Measurements from ENCODE around the gene MTAP. TPM values are rescaled to one million over a fixed set of nuclear protein-coding genes. Genes with fewer than 3 reads are reported as not detected.
A peak's percentile ranks its signal among the peaks of the same experiment; 100 is the strongest.

MTAP gene
- total RNA-seq, 1 donor, result 30.4 TPM

- no peak overlapping the region for H3K27ac ChIP-seq (ENCODE audit: low read depth, low read length)
- H4K20me1 ChIP-seq (ENCODE audit: insufficient read depth, low read length), result no peaks in the 10 kb centered on the region
- no peaks in the 10 kb centered on the region for H3K36me3 ChIP-seq (ENCODE audit: insufficient read depth, low read length)
- H3K4me2 ChIP-seq (ENCODE audit: insufficient read depth, low read length), result no peak overlapping the region
- no peak overlapping the region for H3K4me3 ChIP-seq (ENCODE audit: insufficient read depth, low read length)
- no peak overlapping the region for H2AFZ ChIP-seq (ENCODE audit: low read length)
- H3K79me2 ChIP-seq (ENCODE audit: insufficient read depth, low read length), result no peaks in the 10 kb centered on the region
- DNase-seq (ENCODE audit: insufficient read length, low spot score, missing footprints), result no peak
- H3K27me3 ChIP-seq (ENCODE audit: insufficient read depth, low read length), result no peaks in the 10 kb centered on the region
- H3K4me1 ChIP-seq (ENCODE audit: insufficient read depth, low read length), result peaks cover 27% of the 10 kb centered on the region
- no peaks in the 10 kb centered on the region for H3K9me3 ChIP-seq (ENCODE audit: low read depth, low read length)
- TF ChIP-seq, protein P1, sequence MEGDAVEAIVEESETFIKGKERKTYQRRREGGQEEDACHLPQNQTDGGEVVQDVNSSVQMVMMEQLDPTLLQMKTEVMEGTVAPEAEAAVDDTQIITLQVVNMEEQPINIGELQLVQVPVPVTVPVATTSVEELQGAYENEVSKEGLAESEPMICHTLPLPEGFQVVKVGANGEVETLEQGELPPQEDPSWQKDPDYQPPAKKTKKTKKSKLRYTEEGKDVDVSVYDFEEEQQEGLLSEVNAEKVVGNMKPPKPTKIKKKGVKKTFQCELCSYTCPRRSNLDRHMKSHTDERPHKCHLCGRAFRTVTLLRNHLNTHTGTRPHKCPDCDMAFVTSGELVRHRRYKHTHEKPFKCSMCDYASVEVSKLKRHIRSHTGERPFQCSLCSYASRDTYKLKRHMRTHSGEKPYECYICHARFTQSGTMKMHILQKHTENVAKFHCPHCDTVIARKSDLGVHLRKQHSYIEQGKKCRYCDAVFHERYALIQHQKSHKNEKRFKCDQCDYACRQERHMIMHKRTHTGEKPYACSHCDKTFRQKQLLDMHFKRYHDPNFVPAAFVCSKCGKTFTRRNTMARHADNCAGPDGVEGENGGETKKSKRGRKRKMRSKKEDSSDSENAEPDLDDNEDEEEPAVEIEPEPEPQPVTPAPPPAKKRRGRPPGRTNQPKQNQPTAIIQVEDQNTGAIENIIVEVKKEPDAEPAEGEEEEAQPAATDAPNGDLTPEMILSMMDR (IDR thresholded peaks at IDR 0.05; ENCODE audit: extremely low read depth, low read depth, low read length), result no peak
These were observed 20.8 kb upstream of the MTAP start for GRCh38 chr9:21781656-21782055.

DNA sequence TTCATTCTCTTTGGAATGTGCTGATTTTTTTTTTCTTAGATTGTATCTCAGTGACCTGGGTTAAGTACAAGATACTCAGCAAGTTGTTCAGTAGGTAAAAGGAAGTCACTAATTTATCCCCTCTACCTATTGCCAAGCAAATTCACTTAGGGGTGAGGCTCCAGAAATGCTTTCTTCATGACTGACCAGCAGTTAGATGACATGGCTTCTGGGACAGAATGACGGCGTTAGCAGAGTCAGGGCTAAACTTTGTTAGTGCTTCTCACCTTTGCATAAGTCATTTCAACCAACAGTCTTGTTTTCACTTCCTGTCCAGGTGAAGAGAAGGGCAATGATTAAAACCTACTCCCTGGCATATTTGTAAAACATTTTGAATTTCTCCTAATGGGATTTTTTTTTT lies 20.2 kb upstream of the MTAP start:
- no peak overlapping the region for H3K27ac ChIP-seq (ENCODE audit: low read depth, low read length)
- TF ChIP-seq, protein P1 (IDR thresholded peaks at IDR 0.05; ENCODE audit: extremely low read depth, low read depth, low read length), result no peak
- H3K4me2 ChIP-seq (ENCODE audit: insufficient read depth, low read length), result no peak overlapping the region
- peaks cover 23% of the 10 kb centered on the region for H3K4me1 ChIP-seq (ENCODE audit: insufficient read depth, low read length)
- no peaks in the 10 kb centered on the region for H3K79me2 ChIP-seq (ENCODE audit: insufficient read depth, low read length)
- H3K4me3 ChIP-seq (ENCODE audit: insufficient read depth, low read length), result no peak overlapping the region
- peak overlapping the region; percentile 64 for H2AFZ ChIP-seq (ENCODE audit: low read length)
- DNase-seq (ENCODE audit: insufficient read length, low spot score, missing footprints), result no peak
- no peaks in the 10 kb centered on the region for H3K9me3 ChIP-seq (ENCODE audit: low read depth, low read length)
- H3K27me3 ChIP-seq (ENCODE audit: insufficient read depth, low read length), result no peaks in the 10 kb centered on the region
- no peaks in the 10 kb centered on the region for H3K36me3 ChIP-seq (ENCODE audit: insufficient read depth, low read length)
- H4K20me1 ChIP-seq (ENCODE audit: insufficient read depth, low read length), result no peaks in the 10 kb centered on the region

DNA sequence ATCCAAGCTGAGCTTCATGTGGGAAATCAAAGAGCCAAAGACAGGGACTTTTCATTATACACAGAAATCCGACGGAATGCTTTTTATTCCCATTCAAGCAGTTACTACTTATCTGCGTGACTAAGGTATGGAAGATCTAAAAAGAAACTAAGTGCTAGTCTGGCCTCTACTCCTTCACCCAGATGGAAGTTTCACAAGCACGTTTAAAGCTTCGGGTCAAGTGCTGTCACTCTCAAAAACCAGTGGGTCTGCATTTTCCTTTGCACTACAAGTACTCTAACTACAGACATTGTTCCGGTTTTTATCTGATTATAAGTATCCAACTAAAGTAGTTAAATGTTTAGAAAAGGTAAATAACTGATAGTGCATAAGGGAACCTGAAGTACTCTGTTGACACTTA lies 13.7 kb upstream of the MTAP start:
- no peak for DNase-seq (ENCODE audit: insufficient read length, low spot score, missing footprints)
- TF ChIP-seq, protein P1 (IDR thresholded peaks at IDR 0.05; ENCODE audit: extremely low read depth, low read depth, low read length), result no peak

GRCh38 chr9:21789541-21790037 lies 12.8 kb upstream of the MTAP start:
- Histone ChIP-seq H2AFZ (ENCODE audit: low read length) (peak overlapping the region; percentile 53), H3K27ac (ENCODE audit: low read depth, low read length) (no peak overlapping the region), H3K4me3 (ENCODE audit: insufficient read depth, low read length) (peak overlapping the region; percentile 52), H3K27me3 (ENCODE audit: insufficient read depth, low read length) (no peaks in the 10 kb centered on the region), H3K9me3 (ENCODE audit: low read depth, low read length) (no peaks in the 10 kb centered on the region), H3K36me3 (ENCODE audit: insufficient read depth, low read length) (no peaks in the 10 kb centered on the region), H3K4me1 (ENCODE audit: insufficient read depth, low read length) (peaks cover 8% of the 10 kb centered on the region), H4K20me1 (ENCODE audit: insufficient read depth, low read length) (no peaks in the 10 kb centered on the region), H3K79me2 (ENCODE audit: insufficient read depth, low read length) (no peaks in the 10 kb centered on the region), H3K4me2 (ENCODE audit: insufficient read depth, low read length) (peak overlapping the region; percentile 67)
- TF ChIP-seq, protein P1 (IDR thresholded peaks at IDR 0.05; ENCODE audit: extremely low read depth, low read depth, low read length), result peak; percentile 83
- peak; percentile 79 for DNase-seq (ENCODE audit: insufficient read length, low spot score, missing footprints)

More for the DNA sequence above, 13.7 kb upstream of the MTAP start:
- Histone ChIP-seq H3K79me2 (ENCODE audit: insufficient read depth, low read length) (no peaks in the 10 kb centered on the region), H2AFZ (ENCODE audit: low read length) (peak overlapping the region; percentile 61), H3K4me1 (ENCODE audit: insufficient read depth, low read length) (peaks cover 8% of the 10 kb centered on the region), H3K9me3 (ENCODE audit: low read depth, low read length) (no peaks in the 10 kb centered on the region), H3K4me2 (ENCODE audit: insufficient read depth, low read length) (peak overlapping the region; percentile 46), H3K27ac (ENCODE audit: low read depth, low read length) (no peak overlapping the region), H4K20me1 (ENCODE audit: insufficient read depth, low read length) (no peaks in the 10 kb centered on the region), H3K27me3 (ENCODE audit: insufficient read depth, low read length) (no peaks in the 10 kb centered on the region), H3K36me3 (ENCODE audit: insufficient read depth, low read length) (no peaks in the 10 kb centered on the region), H3K4me3 (ENCODE audit: insufficient read depth, low read length) (no peak overlapping the region)

Measured in osteoblast (primary cell).